Ascending aorta (tissue), 2 donors: Measurements from ENCODE around the gene MT1F. TPM values are rescaled to one million over a fixed set of nuclear protein-coding genes. Genes with fewer than 3 reads are reported as not detected.

Source experiments
- DNase-seq, 2 donors: peaks; one replicate each; pipeline ENCODE4 v3.0.0-alpha.2; 2019; ENCODE audit warnings: low spot score in 2 of 2
- H3K27ac ChIP-seq, 2 donors: fragments of 200-600 bp; sonication (generic); one replicate each; pipeline ENCODE4 v1.5.1; 2016 to 2017; ENCODE audit warnings: mild to moderate bottlenecking in 1 of 2
- H3K27me3 ChIP-seq: fragments of 200-600 bp; sonication (generic); one replicate; pipeline ENCODE4 v1.5.1; 2017
- H3K36me3 ChIP-seq, 2 donors: fragments of 200-600 bp; sonication (generic); one replicate each; pipeline ENCODE4 v1.5.1; 2016
- H3K4me1 ChIP-seq, 2 donors: fragments of 200-600 bp; sonication (generic); one replicate each; pipeline ENCODE4 v1.5.1; 2016 to 2017; ENCODE audit warnings: mild to moderate bottlenecking in 1 of 2
- H3K4me3 ChIP-seq, 2 donors: fragments of 200-600 bp; sonication (generic); one replicate each; pipeline ENCODE4 v1.5.1; 2016 to 2017; ENCODE audit warnings: mild to moderate bottlenecking in 1 of 2
- H3K9me3 ChIP-seq, 2 donors: fragments of 200-600 bp; sonication (generic); one replicate each; pipeline ENCODE4 v1.5.1; 2016
- intact Hi-C: fragments of 100-400 bp; cut with DNase I; formaldehyde crosslinking; loops from one replicate; pipeline ENCODE4 v1.15.1; 2023
- total RNA-seq: library from RNA; depleted of rRNA; stranded (reverse); fragments of >200 nt; gene quantifications from one replicate; pipeline ENCODE4 v1.1.0, GENCODE V29; 2016
- TF ChIP-seq, protein P1 (sequence below), 3 experiments: fragments of 200-600 bp in 2 of 3; fragments of 450-650 bp in 1 of 3; sonication (generic) in 2 of 3; IDR thresholded peaks; one replicate each; pipeline ENCODE4 v1.5.1; 2016 to 2019; ENCODE audit warnings: antibody characterized with exemption in 3 of 3, mild to moderate bottlenecking in 1 of 3, moderate library complexity in 1 of 3

Gene MT1F
- total RNA-seq, 1 donor from 2014 or later = 9.8 TPM

GRCh38 chr16:56643833-56644232 lies 13.9 kb upstream of the MT1F start:
- Histone ChIP-seq H3K4me3 (peak overlapping the region; percentile 48 to 62), H3K4me1 (peaks cover 6 to 17% of the 10 kb centered on the region in 2 donors), H3K9me3 (no peaks in the 10 kb centered on the region), H3K27me3 (no peaks in the 10 kb centered on the region), H3K27ac (peak overlapping the region; percentile 62 to 78), H3K36me3 (no peaks in the 10 kb centered on the region)
- DNase-seq = no peak
- TF ChIP-seq, protein P1, sequence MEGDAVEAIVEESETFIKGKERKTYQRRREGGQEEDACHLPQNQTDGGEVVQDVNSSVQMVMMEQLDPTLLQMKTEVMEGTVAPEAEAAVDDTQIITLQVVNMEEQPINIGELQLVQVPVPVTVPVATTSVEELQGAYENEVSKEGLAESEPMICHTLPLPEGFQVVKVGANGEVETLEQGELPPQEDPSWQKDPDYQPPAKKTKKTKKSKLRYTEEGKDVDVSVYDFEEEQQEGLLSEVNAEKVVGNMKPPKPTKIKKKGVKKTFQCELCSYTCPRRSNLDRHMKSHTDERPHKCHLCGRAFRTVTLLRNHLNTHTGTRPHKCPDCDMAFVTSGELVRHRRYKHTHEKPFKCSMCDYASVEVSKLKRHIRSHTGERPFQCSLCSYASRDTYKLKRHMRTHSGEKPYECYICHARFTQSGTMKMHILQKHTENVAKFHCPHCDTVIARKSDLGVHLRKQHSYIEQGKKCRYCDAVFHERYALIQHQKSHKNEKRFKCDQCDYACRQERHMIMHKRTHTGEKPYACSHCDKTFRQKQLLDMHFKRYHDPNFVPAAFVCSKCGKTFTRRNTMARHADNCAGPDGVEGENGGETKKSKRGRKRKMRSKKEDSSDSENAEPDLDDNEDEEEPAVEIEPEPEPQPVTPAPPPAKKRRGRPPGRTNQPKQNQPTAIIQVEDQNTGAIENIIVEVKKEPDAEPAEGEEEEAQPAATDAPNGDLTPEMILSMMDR (IDR thresholded peaks at IDR 0.05) = no peak
- intact Hi-C loops = loop anchor here (5.0 kb wide), 1 partner anchor 127 kb away; no protein-coding TSS in a partner anchor

GRCh38 chr16:56645311-56645710 lies 12.4 kb upstream of the MT1F start:
- Histone ChIP-seq H3K4me1 (peaks cover 6 to 12% of the 10 kb centered on the region in 2 donors), H3K27ac (no peak overlapping the region), H3K4me3 (no peak overlapping the region), H3K9me3 (no peaks in the 10 kb centered on the region), H3K36me3 (no peaks in the 10 kb centered on the region), H3K27me3 (no peaks in the 10 kb centered on the region)
- TF ChIP-seq, protein P1 (IDR thresholded peaks at IDR 0.05) = no peak
- intact Hi-C loops = no loop called here
- no peak for DNase-seq

- H3K4me1 ChIP-seq = peaks cover 6 to 12% of the 10 kb centered on the region in 2 donors
- H3K27me3 ChIP-seq = no peaks in the 10 kb centered on the region
- intact Hi-C loops = no loop called here
- H3K9me3 ChIP-seq = no peaks in the 10 kb centered on the region
- no peak overlapping the region for H3K4me3 ChIP-seq
- no peak overlapping the region for H3K27ac ChIP-seq
- no peak for DNase-seq
- TF ChIP-seq, protein P1 (IDR thresholded peaks at IDR 0.05) = no peak
- no peaks in the 10 kb centered on the region for H3K36me3 ChIP-seq
Measured at GRCh38 chr16:56645838-56646237, 11.9 kb upstream of the MT1F start.

GRCh38 chr16:56647641-56648431 lies 9.9 kb upstream of the MT1F start:
- Histone ChIP-seq H3K27ac (no peak overlapping the region), H3K36me3 (no peaks in the 10 kb centered on the region), H3K4me1 (peaks cover 6 to 10% of the 10 kb centered on the region in 2 donors), H3K27me3 (no peaks in the 10 kb centered on the region), H3K4me3 (no peak overlapping the region), H3K9me3 (no peaks in the 10 kb centered on the region)
- intact Hi-C loops = no loop called here
- TF ChIP-seq, protein P1 (IDR thresholded peaks at IDR 0.05) = no peak
- DNase-seq = no peak

DNA sequence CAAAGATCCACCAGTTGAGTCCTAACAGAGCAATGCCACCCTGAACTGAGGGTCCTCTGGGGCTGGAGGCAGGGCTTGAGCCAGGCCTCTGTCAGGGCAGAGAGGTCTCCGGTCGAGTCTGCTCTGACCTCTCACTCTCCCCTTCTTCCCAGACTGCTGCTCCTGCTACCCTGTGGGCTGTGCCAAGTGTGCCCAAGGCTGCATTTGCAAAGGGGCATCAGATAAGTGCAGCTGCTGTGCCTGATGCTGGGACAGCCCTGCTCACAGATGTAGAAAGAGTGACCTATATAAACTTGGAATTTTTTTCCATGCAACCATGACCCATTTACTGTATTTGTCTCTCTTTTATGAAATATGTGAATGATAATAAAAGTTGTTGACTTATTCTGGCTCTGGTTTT lies 8.5 kb upstream of the MT1F start:
- Histone ChIP-seq H3K4me1 (no peaks in the 10 kb centered on the region), H3K27ac (no peak overlapping the region), H3K27me3 (no peaks in the 10 kb centered on the region), H3K36me3 (no peaks in the 10 kb centered on the region), H3K9me3 (no peaks in the 10 kb centered on the region), H3K4me3 (no peak overlapping the region)
- TF ChIP-seq, protein P1 (IDR thresholded peaks at IDR 0.05) = no peak
- intact Hi-C loops = no loop called here
- no peak for DNase-seq
